HepG2 (cell line): Measurements from ENCODE around the gene TMEM131L. TPM values are rescaled to one million over a fixed set of nuclear protein-coding genes. Genes with fewer than 3 reads are reported as not detected.

Source experiments
- ATAC-seq: fragments of 200-7000 bp; cut with Tn5 transposase; 3 replicates; pipeline ENCODE4 v1.9.1; 2020; ENCODE audit warnings: mild to moderate bottlenecking, moderate library complexity
- BruUV-seq: library from RNA; stranded (reverse); fragments of 400-500 nt; replicated peaks from 2 replicates; lab custom pipeline; 2021; lab: Mats Ljungman, UMichigan
- CTCF ChIA-PET: fragments of 300-600 bp; formaldehyde crosslinking; extraction: SDS; loops from one replicate; lab custom pipeline; 2021; ENCODE audit warnings: low total read pairs, inconsistent platforms, low intra/inter-chr PET ratio; lab: Yijun Ruan, JAX
- POLR2A ChIA-PET: fragments of 350-600 bp; sonication (Branson Sonifier 250); formaldehyde crosslinking; loops from one replicate; lab custom pipeline; 2020; ENCODE audit warnings: antibody characterized with exemption, inconsistent platforms; lab: Yijun Ruan, JAX
- DNase-seq: peaks from one replicate; pipeline ENCODE4 v3.0.0-alpha.2; 2015; ENCODE audit warnings: low spot score
- FAIRE-seq: peaks from 3 replicates; lab custom pipeline; 2011; peaks lifted over from hg19 to GRCh38; lab: Jason Lieb, UNC
- H2AFZ ChIP-seq: one replicate; pipeline ENCODE4 v1.6.1; 2011; ENCODE audit warnings: low read length, inconsistent platforms
- H3K27ac ChIP-seq: fragments of 300-600 bp; 3 replicates; pipeline ENCODE4 v1.8.0; 2011; ENCODE audit warnings: mixed run types, mild to moderate bottlenecking, mixed read lengths, low read length, inconsistent platforms; ENCODE audit not compliant: insufficient read depth; ENCODE audit errors: extremely low read length
- H3K27me3 ChIP-seq, 2 experiments: fragments of 200-600 bp in 1 of 2; 2 replicates in 1 of 2; 3 replicates in 1 of 2; pipeline versions ENCODE4 v1.6.0 to v1.8.0; 2011; ENCODE audit warnings: low read length in 2 of 2, mild to moderate bottlenecking in 2 of 2, moderate library complexity in 2 of 2, inconsistent platforms in 1 of 2; ENCODE audit not compliant: insufficient read depth in 2 of 2, control insufficient read depth in 1 of 2
- H3K36me3 ChIP-seq, 2 experiments: fragments of 200-600 bp in 1 of 2; replicated peaks in 1 of 2; 2 replicates in 1 of 2; 3 replicates in 1 of 2; pipeline versions ENCODE4 v1.5.1 to v1.8.0; 2011; ENCODE audit warnings: low read length in 2 of 2, inconsistent platforms in 1 of 2; ENCODE audit not compliant: insufficient read depth in 2 of 2, control insufficient read depth in 1 of 2
- H3K4me1 ChIP-seq: 2 replicates; pipeline ENCODE4 v1.5.1; 2012; ENCODE audit warnings: low read length, inconsistent platforms; ENCODE audit not compliant: insufficient read depth
- H3K4me2 ChIP-seq: 2 replicates; pipeline ENCODE4 v1.6.0; 2011; ENCODE audit warnings: low read depth, low read length, inconsistent platforms
- H3K4me3 ChIP-seq, 3 experiments: fragments of 200-600 bp in 1 of 3; sonication (generic), shearing (Covaris generic) in 1 of 3; replicated peaks in 1 of 3; 2 replicates each; pipeline ENCODE4 v1.5.1; 2011 to 2016; ENCODE audit warnings: low read length in 3 of 3, inconsistent platforms in 2 of 3, low read depth in 2 of 3, mild to moderate bottlenecking in 2 of 3, control low read depth in 1 of 3, mixed read lengths in 1 of 3; ENCODE audit not compliant: insufficient read depth in 1 of 3
- H3K79me2 ChIP-seq: one replicate; pipeline ENCODE4 v1.6.1; 2011; ENCODE audit warnings: low read length, inconsistent platforms; ENCODE audit not compliant: insufficient read depth
- H3K9ac ChIP-seq: 2 replicates; pipeline ENCODE4 v1.6.0; 2011; ENCODE audit warnings: mild to moderate bottlenecking, low read depth, low read length, inconsistent platforms; ENCODE audit not compliant: insufficient read depth
- H3K9me3 ChIP-seq: 2 replicates; pipeline ENCODE4 v1.5.1; 2012; ENCODE audit warnings: mild to moderate bottlenecking, low read length
- H4K20me1 ChIP-seq: 2 replicates; pipeline ENCODE4 v1.6.0; 2011; ENCODE audit warnings: inconsistent platforms, mild to moderate bottlenecking, low read length, moderate library complexity; ENCODE audit not compliant: insufficient read depth
- CHCHD3 ChIP-seq: sonication (generic); formaldehyde crosslinking; IDR thresholded peaks from 2 replicates; pipeline ENCODE4 v1.8.0; 2022; ENCODE audit warnings: mild to moderate bottlenecking, missing genetic modification reagents, moderate library complexity
- DNMT3B ChIP-seq: conservative IDR thresholded peaks from 2 replicates; pipeline ENCODE4 v1.6.1; 2016; ENCODE audit warnings: missing biosample characterization, control low read depth
- MATR3 ChIP-seq: sonication (generic); formaldehyde crosslinking; IDR thresholded peaks from 2 replicates; pipeline ENCODE4 v1.4.0; 2020; ENCODE audit warnings: missing genetic modification reagents
- NFYC ChIP-seq: IDR thresholded peaks from 2 replicates; pipeline ENCODE4 v1.6.1; 2016; ENCODE audit warnings: missing genetic modification reagents, missing compliant biosample characterization
- REST ChIP-seq, 2 experiments: IDR thresholded peaks; 2 replicates each; pipeline ENCODE4 v1.6.1; 2011 to 2012; ENCODE audit warnings: low read length in 2 of 2, borderline replicate concordance in 1 of 2, low read depth in 1 of 2, mild to moderate bottlenecking in 1 of 2, moderate library complexity in 1 of 2
- ZBTB8A ChIP-seq: sonication (generic); formaldehyde crosslinking; IDR thresholded peaks from 2 replicates; pipeline ENCODE4 v1.4.0; 2020; ENCODE audit warnings: mild to moderate bottlenecking, low read depth, missing genetic modification reagents, borderline replicate concordance
- ZNF703 ChIP-seq: sonication (generic); formaldehyde crosslinking; IDR thresholded peaks from 2 replicates; pipeline ENCODE4 v1.5.1; 2020; ENCODE audit warnings: missing genetic modification reagents, mild to moderate bottlenecking, moderate library complexity, borderline replicate concordance
- ZNF761 ChIP-seq: sonication (generic); formaldehyde crosslinking; conservative IDR thresholded peaks from 2 replicates; pipeline ENCODE4 v1.4.0; 2020; ENCODE audit warnings: mild to moderate bottlenecking, missing genetic modification reagents
- WGBS: methylation state at CpG from one replicate; pipeline ENCODE4 v1.1.6; 2017; ENCODE audit warnings: low lambda C conversion rate; 5-methylcytosine and 5-hydroxymethylcytosine counted together
- in situ Hi-C: cut with HindIII; loops from 2 replicates; pipeline ENCODE4 v1.10.0; 2017; ENCODE audit warnings: low pct_unique_long_range_greater_than_20kb; ENCODE audit not compliant: extremely low pct_ligation_motif_present
- intact Hi-C: fragments of 100-400 bp; cut with micrococcal nuclease; formaldehyde crosslinking; loops from one replicate; pipeline ENCODE4 v1.10.0; 2022; ENCODE audit not compliant: unreplicated experiment
- polyA plus RNA-seq, 8 experiments: library from polyadenylated mRNA; depleted of rRNA in 3 of 8; stranded (reverse) in 7 of 8; unstranded in 1 of 8; fragments of >200 nt; fragmentation: Illumina TruSeq in 4 of 8; extraction: Trizol in 4 of 8; gene quantifications; 2 replicates each; pipeline versions ENCODE4 v1.2.1 to v1.2.3, GENCODE V29; 2011 to 2016; ENCODE audit warnings: low read depth in 4 of 8, missing spikeins in 1 of 8, mixed read lengths in 1 of 8; ENCODE audit not compliant: insufficient read depth in 1 of 8
- total RNA-seq, 5 experiments: library from RNA; depleted of rRNA; stranded (reverse); fragments of >200 nt; fragmentation: Illumina TruSeq; extraction: Trizol; gene quantifications; 2 replicates each; pipeline ENCODE4 v1.2.3, GENCODE V29; 2016; ENCODE audit warnings: low read depth in 1 of 5
- TF ChIP-seq, protein P1 (sequence below), 2 experiments: sonication (generic) in 1 of 2; formaldehyde crosslinking in 1 of 2; IDR thresholded peaks; 2 replicates each; pipeline versions ENCODE4 v1.6.1 to v1.9.0; 2014 to 2022; ENCODE audit warnings: antibody characterized with exemption in 1 of 2, borderline replicate concordance in 1 of 2, inconsistent platforms in 1 of 2, low read depth in 1 of 2, missing genetic modification reagents in 1 of 2

Gene TMEM131L
- total and polyA plus RNA-seq, 2 of the 13 experiments (the other 11 are each of a cell fraction or from before 2014, with no cell fraction given): 2.2 to 4.5 TPM

DNA sequence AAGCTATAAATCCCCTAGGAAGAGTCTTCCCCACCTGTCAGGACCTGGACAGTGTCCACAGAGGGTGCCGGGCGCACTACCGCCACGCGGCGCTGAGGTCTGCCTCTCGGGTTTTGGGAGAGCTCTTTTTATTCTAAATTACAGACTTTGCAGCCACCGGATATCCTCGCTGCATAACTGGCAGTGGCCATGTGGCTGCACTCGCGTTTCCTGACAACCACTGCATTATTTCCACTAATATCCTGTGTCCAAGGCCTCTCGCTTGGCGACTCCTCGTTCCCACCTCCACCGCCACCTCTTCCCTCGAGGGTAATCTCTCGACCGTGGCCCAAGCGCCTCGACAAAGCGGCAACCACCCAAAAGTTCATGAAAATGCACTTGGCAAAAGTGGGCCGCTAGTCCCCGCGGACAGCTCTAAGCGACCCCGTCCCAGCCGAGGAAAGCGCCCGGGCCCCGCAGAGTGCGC is 512 bp upstream of the TMEM131L start:
- FAIRE-seq (no peak), ATAC-seq (peak; percentile 50), DNase-seq (peak; percentile 37)
- H3K4me2 ChIP-seq: peak overlapping the region; percentile 91
- H3K79me2 ChIP-seq: no peaks in the 10 kb centered on the region
- H4K20me1 ChIP-seq: no peaks in the 10 kb centered on the region
- peaks cover 26% of the 10 kb centered on the region for H3K4me1 ChIP-seq
- H3K4me3 ChIP-seq: peak overlapping the region; percentile 60 to 89 (median 71); a peak in 5 of 6 replicates
- no peaks in the 10 kb centered on the region for H3K36me3 ChIP-seq
- no peaks in the 10 kb centered on the region for H3K9me3 ChIP-seq
- TSS peak; percentile 49 for BruUV-seq
- ChIA-PET POLR2A (interaction anchor here (0.7 to 2.0 kb wide), 8 partner anchors 13 to 108 kb away, joined by 3 to 13 read pairs (median 3); no protein-coding TSS in a partner anchor), CTCF (interaction anchor here (1.3 kb wide), 1 partner anchor 109 kb away, joined by 4 read pairs; no protein-coding TSS in a partner anchor)
- in situ Hi-C loops: no loop called here
- H3K9ac ChIP-seq: peak overlapping the region; percentile 41; the same call in 1 of the 2 replicates
- intact Hi-C loops: loop anchor here (2.0 to 5.0 kb wide), 3 partner anchors 52 to 121 kb away; partner anchors contain the start of gene MND1
- 1% methylated on average over 24 of the region's 31 CpGs for WGBS
- peak overlapping the region; percentile 22 for H2AFZ ChIP-seq
- H3K27ac ChIP-seq: no peak overlapping the region
- peaks cover 0 to 12% of the 10 kb centered on the region in 2 experiments; a peak in 3 of 5 replicates for H3K27me3 ChIP-seq
- TF ChIP-seq NFYC (CRISPR knock-in tag) (no peak), REST (IDR thresholded peaks at IDR 0.05; ENCODE audit: borderline replicate concordance in 1 of 2, low read depth in 1 of 2, low read length in 2 of 2) (peak in 1 of 2 experiments; percentile 81), DNMT3B (no peak), ZNF703 (0 out of 2 replicates have a peak, but pooled peaks have one; percentile 37), ZBTB8A (CRISPR knock-in tag) (no peak), ZNF761 (CRISPR knock-in tag) (no peak), MATR3 (CRISPR knock-in tag) (no peak), CHCHD3 (CRISPR knock-in tag) (no peak)
- TF ChIP-seq, protein P1, sequence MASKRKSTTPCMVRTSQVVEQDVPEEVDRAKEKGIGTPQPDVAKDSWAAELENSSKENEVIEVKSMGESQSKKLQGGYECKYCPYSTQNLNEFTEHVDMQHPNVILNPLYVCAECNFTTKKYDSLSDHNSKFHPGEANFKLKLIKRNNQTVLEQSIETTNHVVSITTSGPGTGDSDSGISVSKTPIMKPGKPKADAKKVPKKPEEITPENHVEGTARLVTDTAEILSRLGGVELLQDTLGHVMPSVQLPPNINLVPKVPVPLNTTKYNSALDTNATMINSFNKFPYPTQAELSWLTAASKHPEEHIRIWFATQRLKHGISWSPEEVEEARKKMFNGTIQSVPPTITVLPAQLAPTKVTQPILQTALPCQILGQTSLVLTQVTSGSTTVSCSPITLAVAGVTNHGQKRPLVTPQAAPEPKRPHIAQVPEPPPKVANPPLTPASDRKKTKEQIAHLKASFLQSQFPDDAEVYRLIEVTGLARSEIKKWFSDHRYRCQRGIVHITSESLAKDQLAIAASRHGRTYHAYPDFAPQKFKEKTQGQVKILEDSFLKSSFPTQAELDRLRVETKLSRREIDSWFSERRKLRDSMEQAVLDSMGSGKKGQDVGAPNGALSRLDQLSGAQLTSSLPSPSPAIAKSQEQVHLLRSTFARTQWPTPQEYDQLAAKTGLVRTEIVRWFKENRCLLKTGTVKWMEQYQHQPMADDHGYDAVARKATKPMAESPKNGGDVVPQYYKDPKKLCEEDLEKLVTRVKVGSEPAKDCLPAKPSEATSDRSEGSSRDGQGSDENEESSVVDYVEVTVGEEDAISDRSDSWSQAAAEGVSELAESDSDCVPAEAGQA (IDR thresholded peaks at IDR 0.05; ENCODE audit: low read depth): no peak
- TF ChIP-seq, protein P1 (CRISPR knock-in tag; IDR thresholded peaks at IDR 0.05; ENCODE audit: borderline replicate concordance): 0 out of 2 replicates have a peak, but pooled peaks have one; percentile 42
